Measurements from ENCODE around the gene STUB1. TPM values are rescaled to one million over a fixed set of nuclear protein-coding genes. Genes with fewer than 3 reads are reported as not detected.

The STUB1 gene
- total RNA-seq, 4 donors from 2014 or later = 107 to 244 (median 140) TPM

GRCh38 chr16:660459-661183 is 19.6 kb upstream of the STUB1 start:
- TF ChIP-seq, protein P1, sequence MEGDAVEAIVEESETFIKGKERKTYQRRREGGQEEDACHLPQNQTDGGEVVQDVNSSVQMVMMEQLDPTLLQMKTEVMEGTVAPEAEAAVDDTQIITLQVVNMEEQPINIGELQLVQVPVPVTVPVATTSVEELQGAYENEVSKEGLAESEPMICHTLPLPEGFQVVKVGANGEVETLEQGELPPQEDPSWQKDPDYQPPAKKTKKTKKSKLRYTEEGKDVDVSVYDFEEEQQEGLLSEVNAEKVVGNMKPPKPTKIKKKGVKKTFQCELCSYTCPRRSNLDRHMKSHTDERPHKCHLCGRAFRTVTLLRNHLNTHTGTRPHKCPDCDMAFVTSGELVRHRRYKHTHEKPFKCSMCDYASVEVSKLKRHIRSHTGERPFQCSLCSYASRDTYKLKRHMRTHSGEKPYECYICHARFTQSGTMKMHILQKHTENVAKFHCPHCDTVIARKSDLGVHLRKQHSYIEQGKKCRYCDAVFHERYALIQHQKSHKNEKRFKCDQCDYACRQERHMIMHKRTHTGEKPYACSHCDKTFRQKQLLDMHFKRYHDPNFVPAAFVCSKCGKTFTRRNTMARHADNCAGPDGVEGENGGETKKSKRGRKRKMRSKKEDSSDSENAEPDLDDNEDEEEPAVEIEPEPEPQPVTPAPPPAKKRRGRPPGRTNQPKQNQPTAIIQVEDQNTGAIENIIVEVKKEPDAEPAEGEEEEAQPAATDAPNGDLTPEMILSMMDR (IDR thresholded peaks at IDR 0.05; ENCODE audit: low read depth) = no peak

DNA sequence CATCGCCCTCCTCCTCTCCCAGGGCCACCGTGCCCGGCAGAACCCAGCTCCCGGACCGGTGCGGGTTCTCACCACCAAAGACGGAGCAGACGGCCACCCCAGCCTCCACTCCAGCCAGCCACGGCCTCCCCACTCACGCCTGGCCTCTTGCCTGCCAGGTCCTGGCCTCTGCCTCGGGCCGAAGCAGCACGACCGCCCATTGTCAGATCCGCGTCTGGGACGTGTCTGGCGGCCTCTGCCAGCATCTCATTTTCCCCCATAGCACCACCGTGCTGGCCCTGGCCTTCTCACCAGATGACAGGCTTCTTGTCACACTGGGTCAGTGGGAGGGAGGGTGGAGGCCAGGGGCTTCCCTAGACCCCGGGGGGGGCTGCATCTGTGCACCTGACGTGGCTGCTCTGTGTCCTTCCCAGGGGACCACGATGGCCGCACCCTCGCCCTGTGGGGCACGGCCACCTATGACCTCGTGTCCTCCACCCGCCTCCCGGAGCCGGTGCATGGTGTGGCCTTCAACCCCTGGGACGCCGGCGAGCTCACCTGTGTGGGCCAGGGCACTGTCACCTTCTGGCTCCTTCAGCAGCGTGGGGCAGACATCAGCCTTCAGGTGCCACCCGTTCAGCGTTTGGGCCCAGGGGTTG is 18.9 kb upstream of the STUB1 start:
- TF ChIP-seq, protein P1 (IDR thresholded peaks at IDR 0.05; ENCODE audit: low read depth) = no peak

- TF ChIP-seq, protein P1 (IDR thresholded peaks at IDR 0.05; ENCODE audit: low read depth) = no peak
These were observed 18.1 kb upstream of the STUB1 start for GRCh38 chr16:662095-662494.

DNA sequence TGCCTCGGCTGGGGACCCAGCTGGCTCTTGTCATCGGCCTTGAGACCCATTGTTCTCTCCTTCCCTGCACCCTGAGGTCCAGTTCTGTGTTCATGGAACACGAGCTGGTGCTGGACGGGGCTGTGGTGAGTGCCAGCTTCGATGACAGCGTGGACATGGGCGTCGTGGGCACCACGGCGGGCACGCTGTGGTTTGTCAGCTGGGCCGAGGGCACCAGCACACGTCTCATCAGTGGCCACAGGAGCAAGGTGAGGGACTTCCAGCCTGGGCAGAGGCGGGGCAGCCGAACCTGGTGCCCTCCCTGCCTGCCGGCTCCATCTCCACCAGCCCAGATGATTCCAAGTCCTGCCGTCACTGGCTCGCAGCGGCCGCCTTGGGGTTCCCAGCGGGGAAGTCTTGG is 17.6 kb upstream of the STUB1 start:
- TF ChIP-seq, protein P1 (IDR thresholded peaks at IDR 0.05; ENCODE audit: low read depth) = no peak

GRCh38 chr16:666572-666971 is 13.6 kb upstream of the STUB1 start:
- TF ChIP-seq, protein P1 (IDR thresholded peaks at IDR 0.05; ENCODE audit: low read depth) = no peak

GRCh38 chr16:667113-667779 is 13.0 kb upstream of the STUB1 start:
- TF ChIP-seq, protein P1 (IDR thresholded peaks at IDR 0.05; ENCODE audit: low read depth) = no peak

Data from subcutaneous adipose tissue (tissue), 4 donors.